Activated naive CD4-positive, alpha-beta T cell treated with anti-CD3 and anti-CD28 coated beads, Interleukin-2, amount 50 U/mL, for 24 hours (primary cell): ENCODE measurements around the gene TTC39B.

Experiments used
- H3K27ac Mint-ChIP-seq: one replicate; pipeline ENCODE4 v1.8.0; 2021; ENCODE audit warnings: mild to moderate bottlenecking, mixed read lengths
- H3K27me3 Mint-ChIP-seq: one replicate; pipeline ENCODE4 v1.8.0; 2021; ENCODE audit warnings: mixed read lengths
- H3K36me3 Mint-ChIP-seq: one replicate; pipeline ENCODE4 v1.8.0; 2021; ENCODE audit warnings: mixed read lengths
- H3K4me1 Mint-ChIP-seq: one replicate; pipeline ENCODE4 v1.8.0; 2021; ENCODE audit warnings: mixed read lengths
- H3K4me3 Mint-ChIP-seq: one replicate; pipeline ENCODE4 v1.8.0; 2021; ENCODE audit warnings: mild to moderate bottlenecking, mixed read lengths
- H3K9me3 Mint-ChIP-seq: one replicate; pipeline ENCODE4 v1.8.0; 2021; ENCODE audit warnings: mixed read lengths

The TTC39B gene

GRCh38 chr9:15133488-15133887 is 173.5 kb downstream of the TTC39B start:
- H3K4me1 Mint-ChIP-seq: peaks cover 5% of the 10 kb centered on the region
- no peaks in the 10 kb centered on the region for H3K36me3 Mint-ChIP-seq
- H3K4me3 Mint-ChIP-seq: no peak overlapping the region
- H3K27me3 Mint-ChIP-seq: no peaks in the 10 kb centered on the region
- H3K27ac Mint-ChIP-seq: no peak overlapping the region
- H3K9me3 Mint-ChIP-seq: no peaks in the 10 kb centered on the region

GRCh38 chr9:15132091-15132490 is 174.9 kb downstream of the TTC39B start:
- Mint-ChIP-seq H3K36me3 (no peaks in the 10 kb centered on the region), H3K27me3 (peaks cover under 1% of the 10 kb centered on the region), H3K4me3 (no peak overlapping the region), H3K9me3 (no peaks in the 10 kb centered on the region), H3K4me1 (peaks cover 5% of the 10 kb centered on the region), H3K27ac (no peak overlapping the region)

GRCh38 chr9:15131094-15131493 is 175.9 kb downstream of the TTC39B start:
- peaks cover 5% of the 10 kb centered on the region for H3K4me1 Mint-ChIP-seq
- H3K27ac Mint-ChIP-seq: no peak overlapping the region
- H3K4me3 Mint-ChIP-seq: no peak overlapping the region

GRCh38 chr9:15127831-15128230 is 179.2 kb downstream of the TTC39B start:
- H3K27me3 Mint-ChIP-seq: peaks cover 7% of the 10 kb centered on the region
- H3K27ac Mint-ChIP-seq: no peak overlapping the region
- peaks cover under 1% of the 10 kb centered on the region for H3K4me1 Mint-ChIP-seq
- no peak overlapping the region for H3K4me3 Mint-ChIP-seq
- H3K9me3 Mint-ChIP-seq: no peaks in the 10 kb centered on the region
- H3K36me3 Mint-ChIP-seq: no peaks in the 10 kb centered on the region

More at GRCh38 chr9:15131094-15131493, 175.9 kb downstream of the TTC39B start:
- Mint-ChIP-seq H3K27me3 (peaks cover 6% of the 10 kb centered on the region), H3K36me3 (no peaks in the 10 kb centered on the region), H3K9me3 (no peaks in the 10 kb centered on the region)

GRCh38 chr9:15121630-15122029 is 185.4 kb downstream of the TTC39B start:
- Mint-ChIP-seq H3K27me3 (peaks cover 3% of the 10 kb centered on the region), H3K36me3 (no peaks in the 10 kb centered on the region), H3K27ac (no peak overlapping the region), H3K4me1 (peaks cover 24% of the 10 kb centered on the region), H3K9me3 (no peaks in the 10 kb centered on the region), H3K4me3 (no peak overlapping the region)

GRCh38 chr9:15116130-15116580 is 190.9 kb downstream of the TTC39B start:
- Mint-ChIP-seq H3K4me3 (no peak overlapping the region), H3K27me3 (peaks cover 2% of the 10 kb centered on the region), H3K4me1 (peaks cover 10% of the 10 kb centered on the region), H3K9me3 (no peaks in the 10 kb centered on the region), H3K27ac (no peak overlapping the region), H3K36me3 (no peaks in the 10 kb centered on the region)

GRCh38 chr9:15115702-15116101 is 191.3 kb downstream of the TTC39B start:
- Mint-ChIP-seq H3K27me3 (peaks cover 2% of the 10 kb centered on the region), H3K36me3 (no peaks in the 10 kb centered on the region), H3K27ac (no peak overlapping the region), H3K9me3 (no peaks in the 10 kb centered on the region), H3K4me1 (peaks cover 6% of the 10 kb centered on the region), H3K4me3 (no peak overlapping the region)

GRCh38 chr9:15115041-15115440 is 192.0 kb downstream of the TTC39B start:
- Mint-ChIP-seq H3K9me3 (no peaks in the 10 kb centered on the region), H3K4me1 (peaks cover 2% of the 10 kb centered on the region), H3K4me3 (no peak overlapping the region), H3K27ac (no peak overlapping the region), H3K27me3 (peaks cover 2% of the 10 kb centered on the region), H3K36me3 (no peaks in the 10 kb centered on the region)
